ENCODE results near the gene CILP. TPM values are rescaled to one million over a fixed set of nuclear protein-coding genes. Genes with fewer than 3 reads are reported as not detected.

CILP gene
- total and polyA plus RNA-seq, 4 donors: 0.30 to 0.97 (median 0.66) TPM

DNA sequence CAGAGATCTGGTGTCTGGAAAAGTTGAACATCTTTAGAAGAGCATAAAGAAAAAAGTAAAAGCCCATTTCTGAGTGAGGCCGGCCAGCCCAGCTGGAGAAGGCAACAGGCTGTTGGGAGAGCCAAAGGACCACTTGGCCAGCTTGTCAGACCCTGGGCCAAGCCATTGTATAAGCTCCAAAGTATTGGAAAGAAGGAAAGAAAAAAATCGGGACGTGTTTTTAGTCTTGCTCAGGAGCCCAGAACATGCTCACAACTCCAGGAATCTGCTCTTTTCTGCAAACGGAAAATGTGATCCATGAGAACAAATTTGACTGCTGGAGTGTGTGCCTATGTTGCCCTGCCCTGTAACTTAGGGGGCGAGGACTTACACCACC lies 15.7 kb downstream of the CILP start:
- no peak overlapping the region for H3K27ac ChIP-seq (ENCODE audit: low read depth in 1 of 2, low read length in 1 of 2)
- H3K4me1 ChIP-seq (ENCODE audit: control insufficient read depth in 5 of 5, insufficient read depth in 5 of 5, low read length in 5 of 5): peaks cover 0 to 11% (median 3%) of the 10 kb centered on the region in 5 donors
- ATAC-seq (ENCODE audit: insufficient read depth, low FRiP score) (no peak), DNase-seq (no peak)
- no peaks in the 10 kb centered on the region for H3K9me3 ChIP-seq (ENCODE audit: control insufficient read depth in 4 of 4, insufficient read depth in 3 of 4, low read length in 3 of 4)
- H3K9ac ChIP-seq (ENCODE audit: insufficient read depth in 1 of 2, low read length in 2 of 2): no peak overlapping the region
- whole genome bisulfite sequencing, 2 donors: 78 to 86% methylated on average over 5 of the region's 5 CpGs
- TF ChIP-seq, protein P1, sequence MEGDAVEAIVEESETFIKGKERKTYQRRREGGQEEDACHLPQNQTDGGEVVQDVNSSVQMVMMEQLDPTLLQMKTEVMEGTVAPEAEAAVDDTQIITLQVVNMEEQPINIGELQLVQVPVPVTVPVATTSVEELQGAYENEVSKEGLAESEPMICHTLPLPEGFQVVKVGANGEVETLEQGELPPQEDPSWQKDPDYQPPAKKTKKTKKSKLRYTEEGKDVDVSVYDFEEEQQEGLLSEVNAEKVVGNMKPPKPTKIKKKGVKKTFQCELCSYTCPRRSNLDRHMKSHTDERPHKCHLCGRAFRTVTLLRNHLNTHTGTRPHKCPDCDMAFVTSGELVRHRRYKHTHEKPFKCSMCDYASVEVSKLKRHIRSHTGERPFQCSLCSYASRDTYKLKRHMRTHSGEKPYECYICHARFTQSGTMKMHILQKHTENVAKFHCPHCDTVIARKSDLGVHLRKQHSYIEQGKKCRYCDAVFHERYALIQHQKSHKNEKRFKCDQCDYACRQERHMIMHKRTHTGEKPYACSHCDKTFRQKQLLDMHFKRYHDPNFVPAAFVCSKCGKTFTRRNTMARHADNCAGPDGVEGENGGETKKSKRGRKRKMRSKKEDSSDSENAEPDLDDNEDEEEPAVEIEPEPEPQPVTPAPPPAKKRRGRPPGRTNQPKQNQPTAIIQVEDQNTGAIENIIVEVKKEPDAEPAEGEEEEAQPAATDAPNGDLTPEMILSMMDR (IDR thresholded peaks at IDR 0.05; ENCODE audit: control extremely low read depth, extremely low read depth): no peak
- H3K4me3 ChIP-seq: no peak overlapping the region
- no peaks in the 10 kb centered on the region for H3K36me3 ChIP-seq (ENCODE audit: control insufficient read depth in 4 of 4, insufficient read depth in 4 of 4, low read length in 4 of 4)
- no peaks in the 10 kb centered on the region for H3K27me3 ChIP-seq (ENCODE audit: control insufficient read depth in 3 of 3, insufficient read depth in 3 of 3, low read length in 2 of 3)

DNA sequence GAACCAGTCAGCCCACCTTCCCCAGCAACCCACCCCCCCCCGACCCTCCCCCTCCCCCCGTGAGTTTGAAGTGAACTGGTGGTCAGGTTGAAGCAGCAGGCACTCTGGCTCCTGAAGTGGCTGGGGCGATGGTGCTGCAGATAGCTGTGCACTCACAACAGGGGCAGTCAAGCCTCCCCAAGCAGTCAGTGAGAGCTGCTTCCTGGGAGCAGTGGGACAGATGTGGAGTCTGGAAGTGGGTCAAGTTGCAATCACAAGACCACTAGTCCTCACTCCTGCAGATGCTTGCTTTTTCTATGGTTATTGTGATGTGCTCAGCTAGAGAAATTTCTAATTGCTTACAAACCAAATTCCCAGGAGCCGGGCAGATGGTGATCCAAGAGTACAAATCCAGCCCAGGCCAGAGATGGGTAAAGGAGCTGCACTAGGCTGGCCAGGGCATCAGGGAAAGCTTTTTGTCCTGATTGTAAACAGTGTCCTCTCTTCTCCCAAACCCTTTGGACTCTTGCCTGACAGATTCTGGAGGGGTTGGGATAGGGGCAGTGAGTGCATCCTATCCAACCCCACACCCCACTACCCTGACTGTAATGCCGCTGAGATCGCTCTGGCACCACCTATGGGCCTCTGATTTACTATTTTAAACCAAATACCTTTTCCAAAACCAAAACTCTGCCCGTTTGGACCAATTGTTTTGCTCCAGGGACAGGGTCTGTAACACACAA lies 16.3 kb downstream of the CILP start:
- Histone ChIP-seq H3K9ac (ENCODE audit: insufficient read depth in 1 of 2, low read length in 2 of 2) (no peak overlapping the region), H3K27me3 (ENCODE audit: control insufficient read depth in 3 of 3, insufficient read depth in 3 of 3, low read length in 2 of 3) (no peaks in the 10 kb centered on the region), H3K27ac (ENCODE audit: low read depth in 1 of 2, low read length in 1 of 2) (no peak overlapping the region), H3K9me3 (ENCODE audit: control insufficient read depth in 4 of 4, insufficient read depth in 3 of 4, low read length in 3 of 4) (no peaks in the 10 kb centered on the region), H3K4me3 (no peak overlapping the region), H3K36me3 (ENCODE audit: control insufficient read depth in 4 of 4, insufficient read depth in 4 of 4, low read length in 4 of 4) (no peaks in the 10 kb centered on the region), H3K4me1 (ENCODE audit: control insufficient read depth in 5 of 5, insufficient read depth in 5 of 5, low read length in 5 of 5) (peaks cover 0 to 11% (median 3%) of the 10 kb centered on the region in 5 donors)
- no peak for ATAC-seq (ENCODE audit: insufficient read depth, low FRiP score)
- 72 to 74% methylated on average over 6 to 7 of the region's 7 CpGs for WGBS, 2 donors
- peak; percentile 45 to 80 (median 58) for DNase-seq
- TF ChIP-seq, protein P1 (IDR thresholded peaks at IDR 0.05; ENCODE audit: control extremely low read depth, extremely low read depth): no peak

DNA sequence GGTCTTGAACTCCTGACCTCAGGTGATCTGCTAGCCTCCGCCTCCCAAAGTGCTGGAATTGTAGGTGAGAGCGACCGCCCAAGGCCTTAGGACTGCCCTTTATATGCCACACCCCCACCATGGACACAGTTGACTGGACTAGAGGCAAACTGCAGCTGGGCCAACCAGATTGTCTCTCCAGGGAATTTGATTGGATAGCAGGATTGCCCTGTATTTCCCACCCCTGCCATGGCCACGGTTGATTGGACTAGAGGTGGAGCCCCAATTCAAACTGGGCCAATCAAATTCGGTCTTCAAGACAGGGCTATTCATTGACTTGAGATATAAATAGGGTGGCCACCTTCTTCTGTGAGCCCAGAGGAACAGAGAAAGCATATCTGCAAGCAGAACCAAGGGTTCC lies 19.3 kb downstream of the CILP start:
- ATAC-seq (ENCODE audit: insufficient read depth, low FRiP score): no peak

More for the DNA sequence above, 19.3 kb downstream of the CILP start:
- Histone ChIP-seq H3K4me3 (no peak overlapping the region), H3K4me1 (ENCODE audit: control insufficient read depth in 5 of 5, insufficient read depth in 5 of 5, low read length in 5 of 5) (peaks cover 0 to 11% (median 3%) of the 10 kb centered on the region in 5 donors), H3K36me3 (ENCODE audit: control insufficient read depth in 4 of 4, insufficient read depth in 4 of 4, low read length in 4 of 4) (no peaks in the 10 kb centered on the region), H3K27ac (ENCODE audit: low read depth in 1 of 2, low read length in 1 of 2) (no peak overlapping the region), H3K9ac (ENCODE audit: insufficient read depth in 1 of 2, low read length in 2 of 2) (no peak overlapping the region), H3K27me3 (ENCODE audit: control insufficient read depth in 3 of 3, insufficient read depth in 3 of 3, low read length in 2 of 3) (no peaks in the 10 kb centered on the region), H3K9me3 (ENCODE audit: control insufficient read depth in 4 of 4, insufficient read depth in 3 of 4, low read length in 3 of 4) (no peaks in the 10 kb centered on the region)
- TF ChIP-seq, protein P1 (IDR thresholded peaks at IDR 0.05; ENCODE audit: control extremely low read depth, extremely low read depth): no peak
- no peak for DNase-seq
- WGBS, 2 donors: 94 to 97% methylated on average over 5 of the region's 5 CpGs
